ENCODE measurements around the gene DDX39B. TPM values are rescaled to one million over a fixed set of nuclear protein-coding genes. Genes with fewer than 3 reads are reported as not detected.

The DDX39B gene
- total RNA-seq, 1 experiment from 2014 or later, result 565 TPM

GRCh38 chr6:31574106-31575061 is 32.6 kb upstream of the DDX39B start:
- Mint-ChIP-seq H3K36me3 (ENCODE audit: insufficient read depth, unreplicated experiment) (peaks cover 7% of the 10 kb centered on the region), H3K27ac (ENCODE audit: low read depth, unreplicated experiment) (no peak overlapping the region), H3K4me3 (ENCODE audit: unreplicated experiment) (no peak overlapping the region), H3K27me3 (ENCODE audit: insufficient read depth, unreplicated experiment) (peaks cover 20% of the 10 kb centered on the region), H3K9me3 (ENCODE audit: unreplicated experiment) (no peaks in the 10 kb centered on the region), H3K4me1 (ENCODE audit: insufficient read depth, unreplicated experiment) (peaks cover 6% of the 10 kb centered on the region)
- ChIA-PET CTCF (interaction anchor here (1.2 to 18.9 kb wide), 3 partner anchors 13 to 33 kb away, joined by 4 to 215 read pairs (median 5); partner anchors contain the start of genes DDX39B and NCR3), POLR2A (interaction anchor here (1.4 kb wide), 1 partner anchor 15 kb away, joined by 3 read pairs; no protein-coding TSS in a partner anchor)
- BruUV-seq (replicated peaks), result no TSS peak
- DNase-seq (ENCODE audit: unreplicated experiment), result no peak
- intact Hi-C loops (cut with micrococcal nuclease), result no loop called here
- TF ChIP-seq CTCF (IDR thresholded peaks at IDR 0.05; ENCODE audit: unreplicated experiment), result no peak

GRCh38 chr6:31573239-31574105 is 31.7 kb upstream of the DDX39B start:
- H3K27ac Mint-ChIP-seq (ENCODE audit: low read depth, unreplicated experiment), result no peak overlapping the region
- intact Hi-C loops (cut with micrococcal nuclease), result no loop called here
- TF ChIP-seq CTCF (IDR thresholded peaks at IDR 0.05; ENCODE audit: unreplicated experiment), result no peak
- no peak overlapping the region for H3K4me3 Mint-ChIP-seq (ENCODE audit: unreplicated experiment)
- peaks cover 6% of the 10 kb centered on the region for H3K4me1 Mint-ChIP-seq (ENCODE audit: insufficient read depth, unreplicated experiment)
- peaks cover 7% of the 10 kb centered on the region for H3K36me3 Mint-ChIP-seq (ENCODE audit: insufficient read depth, unreplicated experiment)
- no peaks in the 10 kb centered on the region for H3K9me3 Mint-ChIP-seq (ENCODE audit: unreplicated experiment)
- no peak for DNase-seq (ENCODE audit: unreplicated experiment)
- peaks cover 29% of the 10 kb centered on the region for H3K27me3 Mint-ChIP-seq (ENCODE audit: insufficient read depth, unreplicated experiment)
- ChIA-PET POLR2A (interaction anchor here (1.4 kb wide), 1 partner anchor 14 kb away, joined by 3 read pairs; no protein-coding TSS in a partner anchor), CTCF (interaction anchor here (1.2 to 18.9 kb wide), 3 partner anchors 14 to 32 kb away, joined by 4 to 215 read pairs (median 5); partner anchors contain the start of genes DDX39B and NCR3)
- no TSS peak for BruUV-seq (replicated peaks)

- Mint-ChIP-seq H3K4me3 (ENCODE audit: unreplicated experiment) (no peak within 1 kb of the TSS), H3K9me3 (ENCODE audit: unreplicated experiment) (no peaks in the 10 kb centered on the region), H3K36me3 (ENCODE audit: insufficient read depth, unreplicated experiment) (peaks cover 7% of the 10 kb centered on the region), H3K27ac (ENCODE audit: low read depth, unreplicated experiment) (no peak within 1 kb of the TSS), H3K4me1 (ENCODE audit: insufficient read depth, unreplicated experiment) (peaks cover 6% of the 10 kb centered on the region), H3K27me3 (ENCODE audit: insufficient read depth, unreplicated experiment) (peaks cover 38% of the 10 kb centered on the region)
- no TSS peak for BruUV-seq (replicated peaks)
- CTCF ChIA-PET, result interaction anchor here (18.9 kb wide), 1 partner anchor 25 kb away, joined by 215 read pairs; the partner anchor contains the start of gene NCR3
- no peak for TF ChIP-seq CTCF (IDR thresholded peaks at IDR 0.05; ENCODE audit: unreplicated experiment)
- no peak for DNase-seq (ENCODE audit: unreplicated experiment)
- POLR2A ChIA-PET, result no interaction called here
- intact Hi-C loops (cut with micrococcal nuclease), result no loop called here
Observed at GRCh38 chr6:31572041-31572911, 30.5 kb upstream of the DDX39B start, which contains the start of gene LTA. Gene LTA (plus strand): TSS chr6:31572289. CDS start chr6:31572743, 454 bp downstream.

Data from MCF 10A (cell line).